ENCODE data around the gene TREML4. TPM values are rescaled to one million over a fixed set of nuclear protein-coding genes. Genes with fewer than 3 reads are reported as not detected.

TREML4 gene
- total and polyA plus RNA-seq, 8 donors: not detected

- intact Hi-C loops (cut with DNase I; ENCODE audit: low total_unique reads): no loop called here
- H3K27ac ChIP-seq: no peak overlapping the region
- 77 to 84% (median 79%) methylated on average over 5 of the region's 5 CpGs for WGBS, 5 donors
Observed at GRCh38 chr6:41209547-41210320, 18.4 kb upstream of the TREML4 start.

GRCh38 chr6:41214559-41215238 lies 13.4 kb upstream of the TREML4 start:
- no peak for DNase-seq

More at GRCh38 chr6:41209547-41210320, 18.4 kb upstream of the TREML4 start:
- Histone ChIP-seq H3K36me3 (no peaks in the 10 kb centered on the region), H3K4me3 (no peak overlapping the region), H3K9me3 (peaks cover 0 to 14% (median 8%) of the 10 kb centered on the region in 4 donors), H3K27me3 (no peaks in the 10 kb centered on the region), H3K4me1 (no peaks in the 10 kb centered on the region)
- no peak for TF ChIP-seq POLR2A (IDR thresholded peaks at IDR 0.05)
- no peak for TF ChIP-seq CTCF (IDR thresholded peaks at IDR 0.05)
- no peak for TF ChIP-seq POLR2AphosphoS5 (IDR thresholded peaks at IDR 0.05)
- no peak for TF ChIP-seq EP300 (IDR thresholded peaks at IDR 0.05)
- no peak for DNase-seq

GRCh38 chr6:41215777-41216176 lies 12.4 kb upstream of the TREML4 start:
- no peak overlapping the region for H3K4me3 ChIP-seq
- H3K9me3 ChIP-seq: peaks cover 0 to 25% (median 15%) of the 10 kb centered on the region in 4 donors
- H3K4me1 ChIP-seq: no peaks in the 10 kb centered on the region
- DNase-seq: no peak
- intact Hi-C loops (cut with DNase I; ENCODE audit: low total_unique reads): no loop called here
- H3K27ac ChIP-seq: no peak overlapping the region
- no peak for TF ChIP-seq POLR2A (IDR thresholded peaks at IDR 0.05)
- H3K36me3 ChIP-seq: no peaks in the 10 kb centered on the region
- 71 to 89% (median 86%) methylated on average over 5 of the region's 5 CpGs for WGBS, 5 donors
- H3K27me3 ChIP-seq: no peaks in the 10 kb centered on the region

More at GRCh38 chr6:41214559-41215238, 13.4 kb upstream of the TREML4 start:
- intact Hi-C loops (cut with DNase I; ENCODE audit: low total_unique reads): no loop called here
- 83 to 88% (median 86%) methylated on average over 9 of the region's 9 CpGs for WGBS, 5 donors
- no peak overlapping the region for H3K4me3 ChIP-seq
- no peaks in the 10 kb centered on the region for H3K36me3 ChIP-seq
- H3K9me3 ChIP-seq: peaks cover 0 to 17% (median 10%) of the 10 kb centered on the region in 4 donors
- H3K27ac ChIP-seq: no peak overlapping the region
- no peak for TF ChIP-seq POLR2AphosphoS5 (IDR thresholded peaks at IDR 0.05)
- TF ChIP-seq POLR2A (IDR thresholded peaks at IDR 0.05): no peak
- no peak for TF ChIP-seq EP300 (IDR thresholded peaks at IDR 0.05)
- TF ChIP-seq CTCF (IDR thresholded peaks at IDR 0.05): no peak
- no peaks in the 10 kb centered on the region for H3K27me3 ChIP-seq
- H3K4me1 ChIP-seq: no peaks in the 10 kb centered on the region

GRCh38 chr6:41216616-41217015 lies 11.5 kb upstream of the TREML4 start:
- TF ChIP-seq CTCF (IDR thresholded peaks at IDR 0.05): no peak
- TF ChIP-seq POLR2A (IDR thresholded peaks at IDR 0.05): no peak
- H3K4me3 ChIP-seq: no peak overlapping the region
- no peaks in the 10 kb centered on the region for H3K36me3 ChIP-seq
- peaks cover 0 to 32% (median 16%) of the 10 kb centered on the region in 4 donors for H3K9me3 ChIP-seq
- 63 to 74% (median 70%) methylated on average over 4 to 5 of the region's 5 CpGs for WGBS, 5 donors
- no peak for DNase-seq
- no peaks in the 10 kb centered on the region for H3K27me3 ChIP-seq
- intact Hi-C loops (cut with DNase I; ENCODE audit: low total_unique reads): no loop called here
- H3K4me1 ChIP-seq: no peaks in the 10 kb centered on the region
- H3K27ac ChIP-seq: no peak overlapping the region
